HUES64 (cell line): ENCODE results near the gene LMO2.

Experiments
- H3K27ac ChIP-seq: 2 replicates; pipeline ENCODE4 v1.7.0; 2013; ENCODE audit warnings: low read depth, low read length, inconsistent platforms
- H3K27me3 ChIP-seq: 2 replicates; pipeline ENCODE4 v1.6.1; 2013; ENCODE audit warnings: mild to moderate bottlenecking, low read length; ENCODE audit not compliant: insufficient read depth
- H3K36me3 ChIP-seq: 2 replicates; pipeline ENCODE4 v1.6.1; 2013; ENCODE audit warnings: mild to moderate bottlenecking, low read length; ENCODE audit not compliant: insufficient read depth
- H3K4me1 ChIP-seq: 2 replicates; pipeline ENCODE4 v1.6.1; 2013; ENCODE audit warnings: mild to moderate bottlenecking, low read length, moderate library complexity; ENCODE audit not compliant: insufficient read depth
- H3K4me3 ChIP-seq: 2 replicates; pipeline ENCODE4 v1.5.1; 2013; ENCODE audit warnings: mild to moderate bottlenecking, low read length, moderate library complexity
- H3K9ac ChIP-seq: 2 replicates; pipeline ENCODE4 v1.6.1; 2013; ENCODE audit warnings: mild to moderate bottlenecking, low read depth, low read length
- H3K9me3 ChIP-seq: 2 replicates; pipeline ENCODE4 v1.6.1; 2013; ENCODE audit warnings: low read depth, low read length; ENCODE audit not compliant: insufficient read depth
- WGBS: fragments of 150-250, 120-280 bp; methylation state at CpG from one replicate; pipeline ENCODE4 v1.1.7; 2013; ENCODE audit warnings: missing lambda C conversion rate; 5-methylcytosine and 5-hydroxymethylcytosine counted together

Gene LMO2

GRCh38 chr11:33885338-33886005 lies 6.4 kb downstream of the LMO2 start:
- no peak overlapping the region for H3K27ac ChIP-seq
- no peak overlapping the region for H3K4me3 ChIP-seq
- no peaks in the 10 kb centered on the region for H3K36me3 ChIP-seq
- 0 out of 2 replicates have a peak, but pooled peaks cover 6% of the 10 kb centered on the region for H3K27me3 ChIP-seq
- no peaks in the 10 kb centered on the region for H3K4me1 ChIP-seq
- no peak overlapping the region for H3K9ac ChIP-seq
- WGBS = 90% methylated on average over 3 of the region's 3 CpGs
- H3K9me3 ChIP-seq = no peaks in the 10 kb centered on the region

GRCh38 chr11:33884601-33885000 lies 7.3 kb downstream of the LMO2 start:
- no peaks in the 10 kb centered on the region for H3K9me3 ChIP-seq
- H3K36me3 ChIP-seq = no peaks in the 10 kb centered on the region
- no peak overlapping the region for H3K27ac ChIP-seq
- no peak overlapping the region for H3K4me3 ChIP-seq
- WGBS = 74% methylated on average over 3 of the region's 3 CpGs
- no peaks in the 10 kb centered on the region for H3K4me1 ChIP-seq
- no peak overlapping the region for H3K9ac ChIP-seq
- H3K27me3 ChIP-seq = 0 out of 2 replicates have a peak, but pooled peaks cover 6% of the 10 kb centered on the region

- no peak overlapping the region for H3K27ac ChIP-seq
- H3K9me3 ChIP-seq = no peaks in the 10 kb centered on the region
- 0 out of 2 replicates have a peak, but pooled peaks cover 6% of the 10 kb centered on the region for H3K27me3 ChIP-seq
- 90% methylated on average over 5 of the region's 5 CpGs for WGBS
- no peak overlapping the region for H3K9ac ChIP-seq
- no peaks in the 10 kb centered on the region for H3K4me1 ChIP-seq
- H3K4me3 ChIP-seq = no peak overlapping the region
- no peaks in the 10 kb centered on the region for H3K36me3 ChIP-seq
Measured at GRCh38 chr11:33884035-33884434, 7.8 kb downstream of the LMO2 start.

GRCh38 chr11:33881651-33882503 lies 10.0 kb downstream of the LMO2 start:
- Histone ChIP-seq H3K27ac (no peak overlapping the region), H3K9me3 (no peaks in the 10 kb centered on the region), H3K27me3 (peaks cover 10% of the 10 kb centered on the region; the same call in 1 of the 2 replicates), H3K36me3 (no peaks in the 10 kb centered on the region), H3K4me1 (no peaks in the 10 kb centered on the region), H3K9ac (no peak overlapping the region), H3K4me3 (no peak overlapping the region)
- 90% methylated on average over 11 of the region's 11 CpGs for WGBS

- 94% methylated on average over 7 of the region's 7 CpGs for WGBS
- peaks cover 11% of the 10 kb centered on the region; the same call in 1 of the 2 replicates for H3K27me3 ChIP-seq
- no peak overlapping the region for H3K27ac ChIP-seq
- no peak overlapping the region for H3K9ac ChIP-seq
- no peak overlapping the region for H3K4me3 ChIP-seq
- no peaks in the 10 kb centered on the region for H3K4me1 ChIP-seq
- no peaks in the 10 kb centered on the region for H3K36me3 ChIP-seq
- H3K9me3 ChIP-seq = no peaks in the 10 kb centered on the region
Measured at GRCh38 chr11:33880979-33881378, 10.9 kb downstream of the LMO2 start.

GRCh38 chr11:33879375-33879774 lies 12.5 kb downstream of the LMO2 start:
- Histone ChIP-seq H3K36me3 (no peaks in the 10 kb centered on the region), H3K9ac (no peak overlapping the region), H3K9me3 (no peaks in the 10 kb centered on the region), H3K4me1 (no peaks in the 10 kb centered on the region), H3K4me3 (no peak overlapping the region), H3K27ac (no peak overlapping the region), H3K27me3 (peaks cover 15% of the 10 kb centered on the region; the same call in 1 of the 2 replicates)
- 91% methylated on average over 9 of the region's 9 CpGs for WGBS

GRCh38 chr11:33877038-33877437 lies 14.8 kb downstream of the LMO2 start:
- Histone ChIP-seq H3K9me3 (no peaks in the 10 kb centered on the region), H3K4me3 (no peak overlapping the region), H3K27me3 (peaks cover 24% of the 10 kb centered on the region), H3K9ac (no peak overlapping the region), H3K27ac (no peak overlapping the region), H3K36me3 (no peaks in the 10 kb centered on the region), H3K4me1 (no peaks in the 10 kb centered on the region)
- WGBS = 91% methylated on average over 3 of the region's 3 CpGs

- H3K4me1 ChIP-seq = peaks cover 2% of the 10 kb centered on the region; the same call in 1 of the 2 replicates
- no peaks in the 10 kb centered on the region for H3K9me3 ChIP-seq
- H3K9ac ChIP-seq = no peak overlapping the region
- no peak overlapping the region for H3K27ac ChIP-seq
- peaks cover 35% of the 10 kb centered on the region for H3K27me3 ChIP-seq
- no peak overlapping the region for H3K4me3 ChIP-seq
- no peaks in the 10 kb centered on the region for H3K36me3 ChIP-seq
- WGBS = 90% methylated on average over 2 of the region's 2 CpGs
Measured at GRCh38 chr11:33875621-33876294, 16.1 kb downstream of the LMO2 start.

GRCh38 chr11:33874910-33875490 lies 16.9 kb downstream of the LMO2 start:
- peaks cover 5% of the 10 kb centered on the region; the same call in 1 of the 2 replicates for H3K4me1 ChIP-seq
- H3K27me3 ChIP-seq = peaks cover 40% of the 10 kb centered on the region
- H3K9ac ChIP-seq = no peak overlapping the region
- no peaks in the 10 kb centered on the region for H3K36me3 ChIP-seq
- no peak overlapping the region for H3K27ac ChIP-seq
- H3K9me3 ChIP-seq = no peaks in the 10 kb centered on the region
- 90% methylated on average over 12 of the region's 12 CpGs for WGBS
- H3K4me3 ChIP-seq = no peak overlapping the region

- Histone ChIP-seq H3K36me3 (no peaks in the 10 kb centered on the region), H3K27me3 (peaks cover 45% of the 10 kb centered on the region), H3K27ac (no peak overlapping the region), H3K4me1 (peaks cover 5% of the 10 kb centered on the region; the same call in 1 of the 2 replicates), H3K9me3 (no peaks in the 10 kb centered on the region), H3K9ac (no peak overlapping the region), H3K4me3 (no peak overlapping the region)
- WGBS = 90% methylated on average over 3 of the region's 3 CpGs
Measured at GRCh38 chr11:33874433-33874832, 17.4 kb downstream of the LMO2 start.
